ENCODE measurements around the gene HSPB2.

- TF ChIP-seq POLR2A (IDR thresholded peaks at IDR 0.05; ENCODE audit: low read length): no peak
- TF ChIP-seq GATA1 (IDR thresholded peaks at IDR 0.05; ENCODE audit: low read depth, low read length): no peak
Observed at GRCh38 chr11:111882202-111882601, 30.3 kb upstream of the HSPB2 start.
